ENCODE measurements around the gene PARD3B.

- TF ChIP-seq POLR2A (IDR thresholded peaks at IDR 0.05) (no peak), CTCF (IDR thresholded peaks at IDR 0.05) (no peak), POLR2AphosphoS5 (IDR thresholded peaks at IDR 0.05) (no peak)
These were observed 419.1 kb downstream of the PARD3B start for GRCh38 chr2:204964414-204964813.

Data from transverse colon (tissue), 4 donors.